ENCODE measurements around the gene THAP7.

THAP7 gene

GRCh38 chr22:20993304-20994127 lies 8.4 kb downstream of the THAP7 start:
- DNase-seq (ENCODE audit: low read depth in 2 of 2): no peak

DNA sequence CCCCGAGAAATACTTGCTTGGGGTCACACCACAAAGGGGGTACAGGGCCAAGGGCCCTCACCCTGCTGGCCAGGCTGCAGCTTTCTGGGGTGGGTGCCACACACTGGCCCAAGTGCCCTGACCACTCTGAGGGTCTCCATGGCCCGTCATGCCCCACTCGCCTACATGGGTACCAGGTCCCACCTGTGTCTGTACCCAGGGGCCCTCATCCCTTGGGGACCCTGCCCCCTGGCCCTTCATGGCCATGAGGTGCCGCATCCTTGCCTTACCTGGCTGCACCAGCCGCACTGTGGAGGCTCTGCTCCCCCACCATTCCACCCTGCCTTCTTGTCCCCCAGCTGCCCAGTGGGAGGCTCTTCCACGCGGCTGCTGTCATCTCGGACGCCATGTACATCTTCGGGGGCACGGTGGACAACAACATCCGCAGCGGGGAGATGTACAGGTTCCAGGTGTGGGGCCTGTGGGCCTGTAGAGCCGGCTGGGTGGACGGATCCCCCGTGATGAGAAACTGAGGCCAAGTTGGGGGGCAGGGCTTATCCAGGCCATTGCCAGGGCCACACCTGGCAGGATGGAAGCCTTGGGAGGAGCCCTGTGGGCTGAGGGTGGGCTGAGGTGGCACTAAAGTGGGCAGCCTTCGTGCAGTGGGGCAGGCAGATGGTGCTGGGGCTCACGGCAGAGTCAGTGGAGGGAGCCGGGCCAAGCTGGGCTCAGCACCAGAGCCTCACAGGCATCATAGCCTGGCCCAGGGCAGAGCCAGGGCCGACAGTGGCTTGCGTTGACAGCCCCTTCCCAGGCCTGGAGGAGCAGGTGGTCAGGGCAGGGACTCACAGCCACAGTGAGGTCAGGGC lies 9.2 kb downstream of the THAP7 start:
- no peak for DNase-seq (ENCODE audit: low read depth in 2 of 2)

DNA sequence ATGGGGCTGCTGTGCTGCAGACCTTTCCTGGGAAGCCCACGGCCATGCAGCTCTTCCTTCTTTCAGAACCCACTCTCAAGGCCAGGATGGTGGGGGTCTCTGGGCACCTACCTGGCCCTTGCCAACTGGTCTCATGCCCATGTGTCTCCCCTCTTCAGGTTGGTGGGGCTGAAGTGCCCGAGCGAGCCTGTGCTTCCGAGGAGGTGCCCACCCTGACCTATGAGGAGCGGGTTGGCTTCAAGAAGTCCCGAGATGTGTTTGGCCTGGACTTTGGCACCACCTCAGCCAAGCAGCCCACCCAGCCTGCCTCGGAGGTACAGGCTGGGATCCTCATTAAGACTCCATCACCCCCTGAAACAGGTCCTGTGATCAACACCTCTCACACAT lies 9.9 kb downstream of the THAP7 start:
- DNase-seq (ENCODE audit: low read depth in 2 of 2): no peak

DNA sequence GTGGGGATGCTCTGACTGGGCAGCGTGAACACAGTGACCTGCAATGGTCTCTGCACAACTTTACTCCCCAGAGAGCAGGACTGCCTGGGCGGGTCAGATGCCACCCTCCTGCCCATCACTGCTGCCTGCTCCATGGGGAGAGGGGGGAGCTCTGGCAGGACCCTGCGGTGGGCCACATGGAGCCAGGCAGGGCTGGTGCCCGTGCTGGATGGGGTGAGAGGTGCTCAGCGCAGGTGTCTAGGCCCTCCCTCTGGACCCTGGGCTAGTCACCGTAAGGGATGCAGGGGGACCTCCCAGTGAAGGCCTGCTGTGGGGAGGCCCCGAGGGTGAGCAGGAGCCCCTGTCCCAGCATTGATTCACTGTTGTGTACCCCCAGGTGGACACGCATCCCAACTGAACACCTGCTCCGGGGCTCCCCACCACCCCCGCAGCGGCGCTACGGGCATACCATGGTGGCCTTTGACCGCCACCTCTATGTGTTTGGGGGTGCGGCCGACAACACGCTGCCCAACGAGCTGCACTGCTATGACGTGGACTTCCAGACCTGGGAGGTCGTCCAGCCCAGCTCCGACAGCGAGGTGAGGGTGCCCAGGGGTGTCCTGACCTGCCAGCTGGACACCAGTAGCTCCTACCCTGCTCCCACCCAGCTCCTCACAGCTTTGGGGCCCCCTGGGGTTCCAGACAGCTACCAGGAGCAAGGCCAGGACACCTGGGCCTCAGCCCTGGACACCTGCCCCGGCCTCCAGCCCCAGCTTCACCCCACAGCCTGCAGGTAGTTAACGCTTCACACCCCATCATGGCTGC lies 10.5 kb downstream of the THAP7 start:
- DNase-seq (ENCODE audit: low read depth in 2 of 2): no peak

DNA sequence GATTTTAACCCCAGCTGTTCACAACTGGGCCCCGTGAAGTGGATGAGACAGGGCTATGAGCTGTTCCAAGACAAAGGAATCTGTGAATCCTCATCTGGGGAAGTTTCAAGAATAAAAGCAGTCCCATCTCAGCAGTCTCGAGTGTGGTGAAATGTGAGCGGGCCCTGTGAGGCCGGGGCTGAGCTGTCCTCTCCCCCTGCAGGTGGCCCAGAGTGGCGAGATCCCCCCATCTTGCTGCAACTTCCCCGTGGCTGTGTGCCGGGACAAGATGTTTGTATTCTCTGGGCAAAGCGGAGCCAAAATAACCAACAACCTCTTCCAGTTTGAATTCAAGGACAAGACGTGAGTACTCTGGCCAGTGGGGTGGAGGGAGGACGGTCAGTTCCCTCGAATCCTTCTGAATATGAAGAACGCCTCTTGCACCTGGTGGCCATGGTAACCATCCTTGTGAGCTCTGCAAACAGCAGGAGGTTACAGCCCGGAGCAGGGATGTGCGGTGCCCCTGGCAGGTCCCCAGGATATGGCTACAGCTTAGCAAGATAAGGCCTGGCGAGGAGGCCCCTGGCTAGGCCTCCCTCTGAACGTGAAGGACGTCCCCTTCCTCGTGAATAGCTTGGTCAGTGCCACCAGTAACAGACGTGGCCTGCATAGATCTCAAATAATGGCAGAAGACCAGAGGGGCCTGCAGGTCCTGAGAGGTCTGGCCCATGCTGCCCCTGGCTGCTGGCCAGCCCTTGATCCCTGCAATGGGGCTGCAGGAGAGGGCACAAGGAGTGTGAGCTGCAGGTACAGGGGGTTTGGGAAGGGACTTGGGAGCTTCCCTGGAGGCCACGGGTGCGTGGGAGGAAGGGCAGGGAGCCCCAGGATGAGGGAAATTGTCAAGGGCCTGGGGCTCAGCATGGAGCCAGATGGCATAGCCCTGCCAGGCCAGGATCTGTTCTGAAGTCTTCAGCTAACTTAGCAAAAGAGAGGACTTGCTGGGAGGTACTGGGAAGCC lies 11.4 kb downstream of the THAP7 start:
- DNase-seq (ENCODE audit: low read depth in 2 of 2): no peak

GRCh38 chr22:20989323-20990138 lies 12.4 kb downstream of the THAP7 start:
- no peak for DNase-seq (ENCODE audit: low read depth in 2 of 2)

- no peak for DNase-seq (ENCODE audit: low read depth in 2 of 2)
These were observed 13.2 kb downstream of the THAP7 start for GRCh38 chr22:20988573-20989322.

DNA sequence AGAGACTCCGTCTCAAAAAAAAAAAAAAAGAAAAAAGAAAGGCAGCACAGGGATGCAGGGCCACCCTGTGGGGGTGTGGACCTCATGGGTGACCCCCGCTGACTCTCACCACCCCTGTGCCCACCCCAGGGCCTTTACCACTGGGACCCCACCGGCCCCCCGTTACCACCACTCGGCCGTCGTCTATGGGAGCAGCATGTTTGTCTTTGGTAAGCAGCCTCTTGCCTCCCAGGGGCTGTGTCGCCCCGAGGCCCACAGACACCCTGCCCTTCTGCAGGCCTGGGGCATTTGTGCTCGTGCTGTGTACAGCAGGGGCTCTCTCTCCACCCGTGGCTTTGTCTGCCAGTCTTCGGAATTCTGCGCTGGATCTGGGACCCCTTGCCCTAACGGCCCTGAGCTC lies 14.5 kb downstream of the THAP7 start:
- DNase-seq (ENCODE audit: low read depth in 2 of 2): no peak

DNA sequence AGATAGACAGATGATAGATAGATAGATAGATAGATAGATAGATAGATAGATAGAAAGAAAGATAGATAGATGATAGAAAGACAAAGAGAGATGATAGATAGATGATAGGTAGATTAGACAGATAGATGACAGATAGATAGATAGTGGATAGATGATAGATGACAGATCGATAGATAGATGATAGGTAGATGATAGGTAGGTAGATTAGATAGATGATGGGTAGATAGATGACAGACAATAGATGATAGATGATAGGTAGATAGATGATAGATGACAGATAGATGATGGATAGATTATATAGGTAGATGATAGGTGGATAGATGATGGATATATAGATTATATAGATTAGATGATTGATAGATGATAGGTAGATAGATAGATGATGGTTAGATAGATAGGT lies 15.6 kb downstream of the THAP7 start:
- DNase-seq (ENCODE audit: low read depth in 2 of 2): no peak

- no peak for DNase-seq (ENCODE audit: low read depth in 2 of 2)
These were observed 16.2 kb downstream of the THAP7 start for GRCh38 chr22:20985720-20986119.

GRCh38 chr22:20983081-20983771 lies 18.7 kb downstream of the THAP7 start:
- no peak for DNase-seq (ENCODE audit: low read depth in 2 of 2)

DNA sequence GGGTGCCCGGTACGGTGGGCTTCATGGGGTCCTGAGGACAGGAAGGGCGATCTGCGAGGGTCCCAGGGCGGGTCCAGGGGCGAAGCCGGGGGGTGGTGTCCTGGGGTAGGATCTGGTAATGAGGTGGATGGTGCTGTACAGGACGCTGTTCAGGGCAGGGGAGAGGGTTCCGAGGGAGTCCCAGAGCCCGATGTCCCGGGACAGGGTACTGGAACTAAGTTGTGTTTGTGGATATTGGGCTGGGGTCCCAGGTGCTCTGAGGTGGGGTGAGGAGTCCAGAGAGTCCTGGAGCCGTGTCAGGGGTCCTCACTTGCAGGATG lies 19.4 kb downstream of the THAP7 start:
- no peak for DNase-seq (ENCODE audit: low read depth in 2 of 2)

GRCh38 chr22:20981787-20982562 lies 19.9 kb downstream of the THAP7 start, which contains the start of gene LZTR1:
LZTR1 (plus strand) TSS chr22:20982297; CDS start chr22:20982372, 75 bp downstream.
- peak; percentile 47 to 69 for DNase-seq (ENCODE audit: low read depth in 2 of 2)

GRCh38 chr22:20980938-20981722 lies 20.8 kb downstream of the THAP7 start:
- no peak for DNase-seq (ENCODE audit: low read depth in 2 of 2)

- no peak for DNase-seq (ENCODE audit: low read depth in 2 of 2)
These were observed 21.4 kb downstream of the THAP7 start for GRCh38 chr22:20980523-20980922.

DNA sequence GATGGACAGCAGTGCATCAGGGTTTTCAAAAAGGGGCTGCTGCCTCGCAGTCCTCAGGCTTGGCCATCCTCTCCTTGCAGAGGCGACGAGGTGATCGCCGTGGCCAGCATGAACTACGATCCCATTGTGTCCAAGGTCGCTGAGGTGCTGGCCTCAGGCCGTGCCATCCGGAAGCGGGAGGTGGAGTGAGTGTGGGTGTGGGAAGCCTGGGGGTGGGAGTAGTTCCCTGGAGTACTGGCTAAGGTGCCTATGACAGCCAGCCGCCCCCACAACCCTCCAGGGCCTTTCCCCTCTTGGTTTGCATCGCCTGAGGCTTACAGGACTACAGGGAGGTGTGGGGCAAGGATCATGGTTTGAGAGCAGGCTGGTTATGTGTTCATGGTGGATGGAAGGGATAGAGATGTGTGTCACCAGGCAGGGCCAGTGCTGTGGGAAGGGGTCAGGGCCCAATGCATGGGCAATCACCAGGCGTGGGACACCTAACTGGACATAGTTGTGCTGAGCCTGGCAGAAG lies 21.9 kb downstream of the THAP7 start:
- no peak for DNase-seq (ENCODE audit: low read depth in 2 of 2)

DNA sequence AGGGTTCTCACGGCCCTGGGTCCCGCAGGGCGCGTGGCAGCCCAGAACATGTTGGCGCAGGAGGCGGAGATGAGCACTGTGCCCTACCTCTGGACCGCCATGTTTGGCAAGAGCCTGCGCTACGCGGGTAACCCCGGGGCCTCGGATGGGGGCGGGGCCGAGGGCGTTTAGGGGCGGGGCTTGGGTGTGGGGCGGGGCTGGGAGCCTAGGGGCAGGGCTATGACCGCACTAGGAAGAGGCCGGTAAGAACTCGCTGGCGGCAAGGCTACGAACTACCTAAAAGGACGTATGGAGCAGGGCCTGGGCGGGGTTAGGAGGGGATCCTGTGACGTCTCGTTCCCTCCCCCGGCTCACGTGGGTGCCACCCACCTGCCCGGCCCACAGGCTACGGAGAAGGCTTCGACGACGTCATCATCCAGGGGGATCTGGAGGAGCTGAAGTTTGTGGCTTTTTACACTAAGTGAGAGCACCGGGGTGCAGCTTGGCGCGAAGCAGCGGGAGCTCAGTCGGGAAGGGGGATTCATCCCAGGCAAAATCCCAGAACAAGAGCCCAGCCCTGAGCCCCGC lies 22.6 kb downstream of the THAP7 start:
- DNase-seq (ENCODE audit: low read depth in 2 of 2): peak; percentile 55 to 56
